NK-92 treated with Interleukin-12 subunit alpha and Interleukin-12 subunit beta, amount 100 ng/mL, for 24 hours (cell line): ENCODE results near the gene GOLGA6L1.
"Not testable (repeated sequence)": the region's sequence is repeated elsewhere in the genome, so short reads cannot be mapped to it uniquely, and the experiment has no call there.

Experiments used
- DNase-seq: peaks from one replicate; lab custom pipeline; 2025; lab: John Stamatoyannopoulos, UW

The GOLGA6L1 gene

DNA sequence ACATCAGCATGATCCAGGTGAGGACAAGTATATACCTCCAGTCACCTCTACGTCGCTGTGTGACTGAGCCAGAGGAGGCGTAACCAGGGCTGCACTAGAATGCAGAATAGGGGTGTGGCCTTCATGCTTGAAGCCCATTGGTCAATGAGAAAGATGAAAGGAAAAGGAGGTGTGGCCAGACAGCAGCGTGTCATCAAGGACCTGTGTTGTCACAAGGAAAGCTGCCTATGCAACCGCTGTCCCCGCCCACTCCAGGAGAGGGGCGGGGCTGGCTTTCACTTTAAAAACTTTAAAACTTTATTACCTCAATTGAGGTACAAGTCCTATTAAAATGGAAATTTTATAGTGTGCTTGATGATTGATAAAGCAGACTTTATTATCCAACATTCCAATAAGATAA lies at the start of gene GOLGA6L1:
TSS of gene GOLGA6L1 (minus strand) at position 101 of the 400 bp plus-strand sequence. CDS start at position 10, 91 bp downstream.
- DNase-seq = not testable (repeated sequence)

DNA sequence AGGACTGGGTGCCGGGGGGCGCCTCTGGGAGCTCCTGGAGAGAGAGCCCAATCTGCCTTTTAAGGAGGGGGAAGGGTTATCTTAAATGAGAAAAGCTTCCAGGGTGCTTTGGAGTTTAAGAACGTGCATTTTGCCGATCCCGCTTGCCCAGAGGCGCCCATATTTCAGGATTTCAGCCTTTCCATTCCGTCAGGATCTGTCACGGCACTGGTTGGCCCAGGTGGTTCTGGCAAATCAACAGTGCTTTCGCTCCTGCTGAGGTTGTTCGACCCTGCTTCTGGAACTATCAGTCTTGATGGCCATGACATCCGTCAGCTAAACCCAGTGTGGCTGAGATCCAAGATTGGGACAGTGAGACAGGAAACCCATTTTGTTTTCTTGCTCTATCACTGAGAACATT lies 44.6 kb upstream of the GOLGA6L1 start:
- not testable (repeated sequence) for DNase-seq

GRCh38 chr15:23180547-23180927 lies 43.9 kb upstream of the GOLGA6L1 start:
- DNase-seq = not testable (repeated sequence)

DNA sequence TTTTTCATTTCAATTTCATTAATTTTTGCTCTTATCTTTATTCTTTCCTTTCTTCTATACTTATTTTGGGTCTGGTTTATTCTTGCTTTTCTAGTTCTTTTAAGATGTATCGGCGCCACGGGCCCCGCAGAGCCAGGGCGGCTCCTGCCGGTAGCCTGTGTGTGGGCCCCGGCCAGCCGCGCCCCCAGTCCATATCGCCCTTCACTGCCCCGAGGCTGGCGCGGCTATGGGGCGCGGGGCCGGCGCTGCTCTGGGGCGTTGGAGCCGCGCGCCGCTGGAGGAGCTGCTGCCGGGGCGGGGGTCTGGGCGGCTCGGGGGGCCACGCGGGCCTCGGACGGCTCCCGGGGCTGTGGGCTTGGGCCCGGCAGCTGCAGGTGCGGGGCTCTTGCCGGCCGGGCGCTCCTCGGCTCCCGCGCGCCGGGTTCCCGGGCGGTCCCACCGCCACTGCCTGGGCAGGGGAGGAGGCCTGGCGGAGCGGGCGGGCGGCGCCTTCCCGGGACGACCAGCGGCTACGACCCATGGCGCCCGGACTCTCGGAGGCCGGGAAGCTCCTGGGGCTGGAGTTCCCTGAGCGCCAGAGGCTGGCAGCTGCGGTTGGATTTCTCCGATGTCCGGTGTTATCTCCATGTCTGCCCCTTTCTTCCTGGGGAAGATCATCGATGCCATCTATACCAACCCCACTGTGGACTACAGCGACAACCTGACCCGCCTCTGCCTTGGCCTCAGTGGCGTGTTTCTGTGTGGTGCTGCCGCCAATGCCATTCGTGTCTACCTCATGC lies 43.3 kb upstream of the GOLGA6L1 start:
- not testable (repeated sequence) for DNase-seq

GRCh38 chr15:23176683-23177082 lies 40.1 kb upstream of the GOLGA6L1 start:
- DNase-seq = not testable (repeated sequence)

DNA sequence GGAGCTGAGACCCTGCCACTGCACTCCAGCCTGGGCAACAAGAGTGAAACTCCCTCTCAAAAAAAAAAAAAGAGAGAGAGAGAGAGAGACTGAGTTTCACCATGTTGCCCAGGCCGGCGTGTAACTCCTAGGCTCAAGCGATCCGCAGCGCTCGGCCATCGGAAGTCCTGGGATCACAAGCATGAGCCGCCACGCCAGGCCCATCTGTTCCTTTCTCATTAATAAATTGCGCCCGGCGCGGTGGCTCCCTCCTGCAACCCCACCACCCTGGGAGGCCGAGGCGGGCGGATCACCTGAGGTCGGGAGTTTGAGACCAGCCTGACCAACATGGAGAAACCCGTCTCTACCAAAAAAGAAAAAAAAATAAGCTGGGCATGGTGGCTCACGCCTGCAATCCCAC lies 39.0 kb upstream of the GOLGA6L1 start:
- DNase-seq = not testable (repeated sequence)

DNA sequence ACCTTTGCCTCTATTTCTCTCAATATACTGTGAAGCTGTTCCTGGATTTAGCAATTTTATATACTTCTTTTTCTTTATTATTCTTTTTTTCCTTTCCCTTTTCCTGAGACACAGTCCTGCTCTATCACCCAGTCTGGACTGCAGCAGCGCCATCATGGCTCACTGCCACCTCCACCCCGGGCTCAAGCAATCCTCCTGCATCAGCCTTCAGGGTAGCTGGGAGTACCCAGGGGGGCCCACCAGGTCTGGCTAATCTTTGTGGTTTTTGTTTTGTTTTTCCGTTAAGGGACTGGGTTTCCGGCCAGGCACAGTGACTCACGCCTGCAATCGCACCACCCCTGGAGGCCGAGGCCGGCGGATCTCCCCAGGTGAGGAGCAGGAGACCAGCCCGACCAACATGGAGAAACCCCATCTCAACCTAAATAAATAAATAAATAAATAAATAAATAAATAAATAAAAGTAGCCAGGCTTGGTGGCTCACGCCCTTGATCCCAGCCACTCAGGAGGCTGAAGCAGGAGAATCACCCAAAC lies 38.1 kb upstream of the GOLGA6L1 start:
- not testable (repeated sequence) for DNase-seq

GRCh38 chr15:23132787-23133186 lies 3.8 kb downstream of the GOLGA6L1 start:
- DNase-seq = not testable (repeated sequence)

- no peak for DNase-seq
These were observed 18.4 kb downstream of the GOLGA6L1 start for GRCh38 chr15:23118208-23118607.

DNA sequence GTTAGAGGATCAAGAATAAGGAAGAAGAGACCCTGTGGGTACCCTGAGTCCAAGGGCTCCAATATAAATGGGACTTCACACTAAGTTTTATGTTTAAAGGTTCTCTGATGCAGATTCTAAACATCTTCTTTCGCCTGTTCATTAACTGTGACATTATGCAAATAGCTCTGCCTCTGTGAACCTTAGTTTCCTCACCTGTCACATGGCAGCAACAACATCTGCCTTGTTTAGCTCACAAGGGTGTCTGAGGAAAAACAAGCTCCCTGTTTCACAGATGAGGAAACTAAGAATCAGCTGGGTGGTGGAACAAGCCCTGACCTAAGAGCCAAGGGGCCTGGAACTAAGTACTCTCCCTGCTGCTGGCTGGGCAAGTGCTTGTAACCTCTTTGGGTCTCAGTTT lies 40.8 kb downstream of the GOLGA6L1 start:
- no peak for DNase-seq

- no peak for DNase-seq
These were observed 53.5 kb downstream of the GOLGA6L1 start for GRCh38 chr15:23083115-23083514.

GRCh38 chr15:23081996-23082737 lies 54.5 kb downstream of the GOLGA6L1 start:
- DNase-seq = not testable (repeated sequence)

DNA sequence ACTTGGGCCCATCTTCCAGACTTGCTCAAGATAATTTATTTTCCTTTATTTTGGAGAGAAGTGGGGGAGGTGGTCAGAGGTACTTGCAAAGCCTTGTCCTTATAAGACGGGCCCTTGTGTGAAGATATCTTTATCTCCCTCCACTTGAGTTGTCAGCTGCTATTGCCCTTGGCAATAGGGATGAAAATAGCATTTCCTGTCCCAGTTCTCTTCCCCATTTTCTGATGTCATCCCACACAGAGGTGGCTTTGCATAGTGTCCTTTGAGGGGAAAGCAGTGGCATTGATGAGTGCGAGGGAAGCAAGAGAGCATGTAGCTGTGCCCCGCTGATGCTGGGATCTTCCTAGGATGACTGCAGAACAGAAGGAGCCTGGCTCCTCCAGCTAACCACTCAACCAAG lies 55.4 kb downstream of the GOLGA6L1 start:
- DNase-seq = no peak

GRCh38 chr15:23079766-23080165 lies 56.9 kb downstream of the GOLGA6L1 start:
- no peak for DNase-seq
